Measurements from ENCODE around the gene GSX1. TPM values are rescaled to one million over a fixed set of nuclear protein-coding genes. Genes with fewer than 3 reads are reported as not detected.

The GSX1 gene
- total RNA-seq, 6 experiments from 2014 or later: not detected

DNA sequence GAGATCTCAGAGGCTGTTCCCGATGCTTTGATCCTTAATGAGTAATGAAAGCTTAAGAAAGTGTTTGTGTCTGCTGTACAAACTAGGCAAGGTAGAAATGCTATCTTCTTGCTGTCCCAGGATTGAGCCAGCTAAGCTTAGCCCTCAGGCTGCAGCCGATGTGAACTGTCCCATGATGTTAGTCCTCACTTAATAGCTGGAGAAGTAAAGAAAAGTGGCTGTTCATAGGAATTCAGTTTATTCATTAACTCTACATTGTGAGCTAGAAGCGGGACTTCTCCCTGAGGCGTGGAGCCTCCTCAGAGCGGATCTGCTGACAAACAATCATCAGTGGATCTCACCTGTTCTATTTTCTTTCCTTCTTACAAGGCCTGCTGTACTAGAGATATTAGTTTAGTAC is 10.1 kb upstream of the GSX1 start:
- no peaks in the 10 kb centered on the region for H3K36me3 Mint-ChIP-seq (ENCODE audit: low read depth)
- H3K4me1 Mint-ChIP-seq (ENCODE audit: low read depth): no peaks in the 10 kb centered on the region
- H3K4me3 Mint-ChIP-seq: no peak overlapping the region
- no peak for DNase-seq
- no peak for TF ChIP-seq CTCF (IDR thresholded peaks at IDR 0.05)
- H3K27ac Mint-ChIP-seq: no peak overlapping the region
- no peaks in the 10 kb centered on the region for H3K9me3 Mint-ChIP-seq
- peaks cover 26% of the 10 kb centered on the region for H3K27me3 Mint-ChIP-seq (ENCODE audit: insufficient read depth)

DNA sequence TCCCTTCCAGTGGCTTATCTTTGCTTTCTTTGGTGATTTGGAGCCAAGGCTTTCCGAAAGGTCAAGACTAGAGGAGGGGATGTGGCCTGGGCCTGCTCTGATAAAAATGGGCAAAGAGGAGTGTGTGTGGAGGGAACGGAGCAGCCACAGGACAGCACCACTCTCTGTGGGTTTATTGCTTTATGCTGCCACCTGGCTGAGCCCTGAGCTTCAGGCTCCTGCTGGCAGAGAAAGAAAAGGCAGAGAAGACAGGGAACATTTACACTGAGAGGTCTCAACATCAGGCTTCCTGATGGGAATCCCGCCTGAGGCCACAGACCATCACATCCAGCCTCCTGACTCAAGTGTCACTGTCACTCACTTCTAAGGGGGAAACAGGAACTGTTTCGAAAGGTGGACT is 9.2 kb upstream of the GSX1 start:
- Mint-ChIP-seq H3K27ac (no peak overlapping the region), H3K36me3 (ENCODE audit: low read depth) (no peaks in the 10 kb centered on the region), H3K4me1 (ENCODE audit: low read depth) (no peaks in the 10 kb centered on the region), H3K27me3 (ENCODE audit: insufficient read depth) (peaks cover 25% of the 10 kb centered on the region), H3K4me3 (no peak overlapping the region), H3K9me3 (no peaks in the 10 kb centered on the region)
- peak; percentile 43; the same call in 1 of the 2 replicates for TF ChIP-seq CTCF (IDR thresholded peaks at IDR 0.05)
- DNase-seq: peak; percentile 13

GRCh38 chr13:27788271-27788670 is 4.0 kb upstream of the GSX1 start:
- Mint-ChIP-seq H3K36me3 (ENCODE audit: low read depth) (peaks cover 13% of the 10 kb centered on the region), H3K9me3 (peaks cover 4% of the 10 kb centered on the region; the same call in 1 of the 2 replicates), H3K27ac (no peak overlapping the region), H3K4me3 (no peak overlapping the region), H3K27me3 (ENCODE audit: insufficient read depth) (peaks cover 48% of the 10 kb centered on the region), H3K4me1 (ENCODE audit: low read depth) (peaks cover 18% of the 10 kb centered on the region)
- no peak for DNase-seq
- TF ChIP-seq CTCF (IDR thresholded peaks at IDR 0.05): no peak

DNA sequence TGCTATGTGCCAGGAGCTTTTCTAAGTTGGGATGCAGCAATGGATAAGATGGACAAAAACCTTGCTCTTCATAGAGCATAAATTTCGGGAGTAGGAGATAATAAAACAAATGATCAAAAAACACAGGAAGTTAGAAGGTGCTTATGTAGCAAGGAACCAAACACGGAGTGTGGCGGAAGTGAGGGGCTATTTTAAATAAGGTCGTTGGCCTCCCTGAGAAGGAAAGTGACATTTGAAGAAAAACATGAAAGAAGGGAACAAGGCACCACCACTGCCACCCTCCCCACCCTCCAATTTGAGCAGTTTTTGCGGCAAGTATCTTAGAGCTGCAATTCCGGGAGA is 3.2 kb upstream of the GSX1 start:
- peaks cover 6% of the 10 kb centered on the region; the same call in 1 of the 2 replicates for H3K9me3 Mint-ChIP-seq
- no peak for DNase-seq
- H3K36me3 Mint-ChIP-seq (ENCODE audit: low read depth): peaks cover 13% of the 10 kb centered on the region
- no peak for TF ChIP-seq CTCF (IDR thresholded peaks at IDR 0.05)
- H3K27me3 Mint-ChIP-seq (ENCODE audit: insufficient read depth): peaks cover 49% of the 10 kb centered on the region
- H3K4me3 Mint-ChIP-seq: peak overlapping the region; percentile 36; the same call in 1 of the 2 replicates
- H3K27ac Mint-ChIP-seq: no peak overlapping the region
- H3K4me1 Mint-ChIP-seq (ENCODE audit: low read depth): peaks cover 18% of the 10 kb centered on the region

DNA sequence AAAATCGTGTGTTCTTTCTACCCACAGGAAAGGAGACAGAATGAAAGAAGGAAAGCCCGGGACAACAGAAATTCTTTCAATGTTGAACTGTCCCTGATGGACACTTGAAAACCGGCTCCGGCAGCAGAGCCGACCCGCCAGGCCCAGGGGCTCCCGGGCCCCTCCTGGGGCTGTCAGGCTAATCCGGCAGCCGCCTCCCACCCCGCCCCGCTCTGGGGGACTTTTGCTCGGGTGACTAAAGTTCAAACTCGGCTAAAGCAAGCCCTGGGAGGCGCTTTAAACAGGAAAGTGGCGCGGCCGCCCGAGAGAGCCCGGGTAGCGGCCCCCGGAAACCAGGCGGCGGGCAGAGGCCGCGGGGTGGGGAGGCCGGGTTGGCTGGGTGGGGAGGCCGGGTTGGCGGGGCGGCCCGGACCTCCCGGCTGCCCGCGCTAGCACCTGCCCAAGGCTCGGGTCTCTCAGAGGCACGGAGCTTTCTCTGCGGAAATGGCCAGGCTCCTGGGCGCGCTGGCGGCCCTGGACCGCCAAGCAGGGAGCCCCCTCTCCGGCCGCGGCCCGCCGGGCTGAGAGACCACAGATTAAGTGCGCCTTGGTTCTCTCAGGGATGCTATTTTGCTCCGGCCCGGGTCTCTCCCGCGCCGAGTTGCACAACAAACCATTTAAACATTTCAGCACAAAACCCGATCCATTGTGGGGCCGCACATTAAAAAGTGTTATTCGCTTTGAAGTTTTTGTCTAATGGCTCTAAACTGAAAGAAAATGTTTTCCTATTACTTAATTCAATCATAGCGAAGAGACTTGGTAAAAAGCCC is 2.6 kb upstream of the GSX1 start:
- peaks cover 13% of the 10 kb centered on the region for H3K36me3 Mint-ChIP-seq (ENCODE audit: low read depth)
- H3K4me1 Mint-ChIP-seq (ENCODE audit: low read depth): peaks cover 18% of the 10 kb centered on the region
- no peak for DNase-seq
- TF ChIP-seq CTCF (IDR thresholded peaks at IDR 0.05): no peak
- H3K27me3 Mint-ChIP-seq (ENCODE audit: insufficient read depth): peaks cover 52% of the 10 kb centered on the region
- peak overlapping the region; percentile 36; the same call in 1 of the 2 replicates for H3K4me3 Mint-ChIP-seq
- peaks cover 6% of the 10 kb centered on the region; the same call in 1 of the 2 replicates for H3K9me3 Mint-ChIP-seq
- no peak overlapping the region for H3K27ac Mint-ChIP-seq

Data from HFFc6 (cell line).